MM.1S (cell line): Measurements from ENCODE around the gene RBM27.
A peak's percentile ranks its signal among the peaks of the same experiment; 100 is the strongest.

Experiments
- DNase-seq: peaks from one replicate; pipeline ENCODE4 v3.0.0-alpha.2; 2015
- H2AFZ ChIP-seq: fragments of 300-600 bp; sonication (generic); 2 replicates; pipeline ENCODE4 v1.6.0; 2016; ENCODE audit warnings: antibody characterized with exemption, low read length
- H3F3A ChIP-seq: fragments of 300-600 bp; sonication (generic); 2 replicates; pipeline ENCODE4 v1.6.1; 2016; ENCODE audit warnings: mild to moderate bottlenecking, antibody characterized with exemption, low read length, moderate library complexity, mixed read lengths; ENCODE audit not compliant: insufficient read depth
- H3K27ac ChIP-seq: fragments of 300-600 bp; sonication (generic); 2 replicates; pipeline ENCODE4 v1.5.1; 2016; ENCODE audit warnings: mild to moderate bottlenecking, low read length
- H3K27me3 ChIP-seq: fragments of 300-600 bp; sonication (generic); replicated peaks from 2 replicates; pipeline ENCODE4 v1.6.0; 2016; ENCODE audit warnings: low read length; ENCODE audit not compliant: insufficient read depth
- H3K36me3 ChIP-seq: fragments of 300-600 bp; sonication (generic); replicated peaks from 2 replicates; pipeline ENCODE4 v1.6.1; 2016; ENCODE audit warnings: mild to moderate bottlenecking, low read length, mixed read lengths; ENCODE audit not compliant: insufficient read depth
- H3K4me1 ChIP-seq: fragments of 300-600 bp; sonication (generic); 2 replicates; pipeline ENCODE4 v1.6.1; 2016; ENCODE audit warnings: low read length, mixed read lengths
- H3K4me2 ChIP-seq: fragments of 300-600 bp; sonication (generic); 2 replicates; pipeline ENCODE4 v1.6.0; 2016; ENCODE audit warnings: low read depth, low read length
- H3K4me3 ChIP-seq: fragments of 300-600 bp; sonication (generic); 2 replicates; pipeline ENCODE4 v1.5.1; 2016; ENCODE audit warnings: low read length, mixed read lengths
- H3K79me2 ChIP-seq: fragments of 300-600 bp; sonication (generic); 2 replicates; pipeline ENCODE4 v1.6.1; 2016; ENCODE audit warnings: mixed run types, low read length, mixed read lengths
- H3K9ac ChIP-seq: fragments of 300-600 bp; sonication (generic); 2 replicates; pipeline ENCODE4 v1.6.1; 2016; ENCODE audit warnings: low read length, mixed read lengths
- H3K9me2 ChIP-seq: fragments of 300-600 bp; sonication (generic); replicated peaks from 2 replicates; pipeline ENCODE4 v1.6.1; 2016; ENCODE audit warnings: mild to moderate bottlenecking, low read length, mixed read lengths; ENCODE audit not compliant: insufficient read depth
- H3K9me3 ChIP-seq: fragments of 300-600 bp; sonication (generic); replicated peaks from 2 replicates; pipeline ENCODE4 v1.6.1; 2016; ENCODE audit warnings: mild to moderate bottlenecking, low read length, mixed read lengths; ENCODE audit not compliant: insufficient read depth
- H4K20me1 ChIP-seq: fragments of 300-600 bp; sonication (generic); 2 replicates; pipeline ENCODE4 v1.6.1; 2016; ENCODE audit warnings: mild to moderate bottlenecking, low read length, moderate library complexity, mixed read lengths; ENCODE audit not compliant: insufficient read depth
- EZH2 ChIP-seq: fragments of 300-600 bp; sonication (generic); optimal IDR thresholded peaks from 2 replicates; pipeline ENCODE3; 2017; ENCODE audit warnings: low read depth, mild to moderate bottlenecking, antibody characterized with exemption, low read length, mixed read lengths
- EZH2phosphoT487 ChIP-seq: fragments of 300-600 bp; sonication (generic); IDR thresholded peaks from 2 replicates; pipeline ENCODE4 v1.6.1; 2018; ENCODE audit warnings: antibody characterized with exemption, low read length
- TF ChIP-seq, protein P1 (sequence below): fragments of 300-600 bp; sonication (generic); IDR thresholded peaks from 2 replicates; pipeline ENCODE4 v1.5.1; 2016; ENCODE audit warnings: antibody characterized with exemption, low read length, mixed read lengths

RBM27 gene

DNA sequence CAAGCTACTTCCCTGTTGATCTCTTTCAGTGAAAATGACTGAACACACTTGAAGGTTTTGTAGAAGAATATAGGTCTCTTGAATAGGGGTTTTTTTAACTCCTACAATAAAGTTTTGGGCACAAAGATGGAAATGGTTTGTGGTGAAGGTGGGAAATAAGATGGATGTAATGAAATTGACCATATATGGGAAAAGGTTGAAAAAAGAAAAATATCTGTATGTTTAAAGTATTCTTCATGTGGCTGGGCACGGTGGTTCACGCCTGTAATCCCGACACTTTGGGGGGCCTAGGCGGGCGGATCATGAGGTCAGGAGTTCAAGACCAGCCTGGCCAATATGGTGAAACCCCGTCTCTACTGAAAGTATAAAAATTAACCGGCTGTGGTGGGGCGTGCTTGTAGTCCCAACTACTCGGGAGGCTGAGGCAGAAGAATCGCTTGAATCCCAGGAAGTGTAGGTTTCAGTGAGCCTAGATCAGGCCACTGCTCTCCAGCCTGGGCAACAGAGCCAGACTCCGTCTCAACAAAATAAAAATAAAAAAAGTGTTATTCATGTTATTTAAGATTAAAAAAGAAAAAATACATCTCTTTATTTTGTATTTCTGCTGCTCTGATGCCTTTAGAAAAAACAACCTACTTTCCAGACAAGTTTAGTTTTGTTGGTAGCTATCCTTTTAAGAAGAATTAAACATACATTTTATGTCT lies 2.2 kb downstream of the RBM27 start:
- H3K9me2 ChIP-seq: no peaks in the 10 kb centered on the region
- H4K20me1 ChIP-seq: peaks cover 3% of the 10 kb centered on the region
- no peaks in the 10 kb centered on the region for H3K9me3 ChIP-seq
- H2AFZ ChIP-seq: no peak overlapping the region
- no peaks in the 10 kb centered on the region; the same call in 1 of the 2 replicates for H3K27me3 ChIP-seq
- DNase-seq: no peak
- H3K27ac ChIP-seq: no peak overlapping the region
- H3K4me1 ChIP-seq: peaks cover 6% of the 10 kb centered on the region; the same call in 1 of the 2 replicates
- H3K36me3 ChIP-seq: no peaks in the 10 kb centered on the region
- H3K4me3 ChIP-seq: no peak overlapping the region
- no peak overlapping the region for H3K9ac ChIP-seq
- no peaks in the 10 kb centered on the region for H3F3A ChIP-seq
- peaks cover 70% of the 10 kb centered on the region for H3K79me2 ChIP-seq
- H3K4me2 ChIP-seq: peak overlapping the region; percentile 23; the same call in 1 of the 2 replicates
- TF ChIP-seq, protein P1, sequence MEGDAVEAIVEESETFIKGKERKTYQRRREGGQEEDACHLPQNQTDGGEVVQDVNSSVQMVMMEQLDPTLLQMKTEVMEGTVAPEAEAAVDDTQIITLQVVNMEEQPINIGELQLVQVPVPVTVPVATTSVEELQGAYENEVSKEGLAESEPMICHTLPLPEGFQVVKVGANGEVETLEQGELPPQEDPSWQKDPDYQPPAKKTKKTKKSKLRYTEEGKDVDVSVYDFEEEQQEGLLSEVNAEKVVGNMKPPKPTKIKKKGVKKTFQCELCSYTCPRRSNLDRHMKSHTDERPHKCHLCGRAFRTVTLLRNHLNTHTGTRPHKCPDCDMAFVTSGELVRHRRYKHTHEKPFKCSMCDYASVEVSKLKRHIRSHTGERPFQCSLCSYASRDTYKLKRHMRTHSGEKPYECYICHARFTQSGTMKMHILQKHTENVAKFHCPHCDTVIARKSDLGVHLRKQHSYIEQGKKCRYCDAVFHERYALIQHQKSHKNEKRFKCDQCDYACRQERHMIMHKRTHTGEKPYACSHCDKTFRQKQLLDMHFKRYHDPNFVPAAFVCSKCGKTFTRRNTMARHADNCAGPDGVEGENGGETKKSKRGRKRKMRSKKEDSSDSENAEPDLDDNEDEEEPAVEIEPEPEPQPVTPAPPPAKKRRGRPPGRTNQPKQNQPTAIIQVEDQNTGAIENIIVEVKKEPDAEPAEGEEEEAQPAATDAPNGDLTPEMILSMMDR: no peak
- no peak for TF ChIP-seq EZH2phosphoT487
- no peak for TF ChIP-seq EZH2

DNA sequence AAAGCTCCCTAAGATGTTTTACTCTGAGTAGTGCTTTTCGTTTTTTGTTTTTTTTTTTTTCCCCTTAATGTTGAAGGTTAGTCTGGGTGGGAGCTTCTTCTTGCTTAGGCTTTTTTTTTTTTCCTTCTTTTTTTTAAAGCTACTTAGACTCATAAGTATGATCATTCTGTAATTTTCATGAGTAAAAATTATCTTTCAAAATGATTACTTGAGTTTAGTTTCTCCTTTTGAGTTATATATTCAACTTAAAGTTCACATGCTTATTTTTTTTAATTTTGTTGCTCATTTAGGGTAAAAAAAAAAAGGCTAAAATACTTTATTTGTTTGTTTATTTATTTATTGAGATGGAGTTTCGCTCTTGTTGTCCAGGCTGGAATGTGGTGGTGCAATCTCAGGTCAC lies 2.9 kb downstream of the RBM27 start:
- H3K79me2 ChIP-seq: peaks cover 76% of the 10 kb centered on the region

DNA sequence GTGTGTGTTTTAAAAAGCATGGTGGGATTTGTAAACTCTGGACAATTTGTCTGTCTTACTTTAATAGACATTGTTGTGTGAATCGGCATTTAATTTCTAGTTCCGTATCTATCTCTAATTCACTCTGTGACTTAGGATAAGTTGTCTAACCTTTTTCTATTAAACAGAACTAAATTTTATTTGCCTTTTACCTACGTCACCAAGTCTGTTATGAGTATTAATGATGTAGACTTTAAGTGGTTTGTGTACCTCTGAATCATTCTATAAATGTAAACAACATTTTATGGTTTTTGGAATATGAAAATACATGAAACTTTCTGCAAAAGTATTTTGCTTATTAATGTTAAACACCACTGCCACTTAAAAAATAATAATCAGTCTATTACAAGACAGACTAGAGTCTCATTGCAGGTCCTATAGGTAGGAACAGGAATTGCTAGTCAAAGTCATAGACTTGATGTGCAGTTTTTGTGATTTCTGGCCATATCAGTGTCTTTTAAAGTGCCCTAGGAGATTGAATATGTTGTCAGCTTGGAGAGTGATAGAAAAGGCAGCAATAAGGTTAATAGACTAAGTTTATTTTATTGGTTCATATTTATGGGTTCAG lies 5.6 kb downstream of the RBM27 start:
- Histone ChIP-seq H3K9me3 (no peaks in the 10 kb centered on the region), H3K9ac (no peak overlapping the region), H3F3A (no peaks in the 10 kb centered on the region), H3K9me2 (no peaks in the 10 kb centered on the region), H3K79me2 (peaks cover 96% of the 10 kb centered on the region), H4K20me1 (peaks cover 3% of the 10 kb centered on the region), H3K36me3 (no peaks in the 10 kb centered on the region), H3K4me1 (0 out of 2 replicates have a peak, but pooled peaks cover 2% of the 10 kb centered on the region), H2AFZ (no peak overlapping the region), H3K4me3 (no peak overlapping the region), H3K27ac (no peak overlapping the region), H3K27me3 (no peaks in the 10 kb centered on the region; the same call in 1 of the 2 replicates), H3K4me2 (no peak overlapping the region)
- DNase-seq: no peak
- TF ChIP-seq EZH2phosphoT487: no peak
- TF ChIP-seq EZH2: no peak
- TF ChIP-seq, protein P1: no peak

More for the DNA sequence above, 2.9 kb downstream of the RBM27 start:
- no peaks in the 10 kb centered on the region; the same call in 1 of the 2 replicates for H3K27me3 ChIP-seq
- no peak overlapping the region for H3K4me2 ChIP-seq
- no peaks in the 10 kb centered on the region for H3K36me3 ChIP-seq
- no peaks in the 10 kb centered on the region for H3K9me3 ChIP-seq
- no peaks in the 10 kb centered on the region for H3F3A ChIP-seq
- TF ChIP-seq, protein P1: no peak
- no peak for TF ChIP-seq EZH2phosphoT487
- no peak for TF ChIP-seq EZH2
- peaks cover 3% of the 10 kb centered on the region for H4K20me1 ChIP-seq
- no peaks in the 10 kb centered on the region for H3K9me2 ChIP-seq
- H3K27ac ChIP-seq: no peak overlapping the region
- H3K9ac ChIP-seq: no peak overlapping the region
- DNase-seq: no peak
- H2AFZ ChIP-seq: no peak overlapping the region
- no peak overlapping the region for H3K4me3 ChIP-seq
- peaks cover 6% of the 10 kb centered on the region; the same call in 1 of the 2 replicates for H3K4me1 ChIP-seq
